Right lobe of liver (tissue), 6 donors: ENCODE results near the gene NKAIN2. TPM values are rescaled to one million over a fixed set of nuclear protein-coding genes. Genes with fewer than 3 reads are reported as not detected.

ENCODE experiments used
- ATAC-seq, 4 donors: fragments of 200-7000 bp; cut with Tn5 transposase; one replicate each; pipeline ENCODE4 v1.9.1; 2020; ENCODE audit warnings: mild to moderate bottlenecking in 4 of 4, moderate library complexity in 4 of 4
- DNase-seq, 3 donors: peaks; one replicate each; pipeline ENCODE4 v3.0.0-alpha.2; 2020
- H3K27ac ChIP-seq, 3 donors: fragments of 200-600 bp; one replicate each; pipeline ENCODE4 v1.8.0; 2022
- H3K27me3 ChIP-seq, 2 donors: fragments of 200-600 bp; one replicate each; pipeline ENCODE4 v1.8.0; 2022
- H3K36me3 ChIP-seq, 4 donors: fragments of 200-600 bp; sonication (generic) in 1 of 4; one replicate each; pipeline versions ENCODE4 v1.5.1 to v1.8.0; 2017 to 2022; ENCODE audit warnings: control low read depth in 1 of 4
- H3K4me1 ChIP-seq, 4 donors: fragments of 200-600 bp; sonication (generic) in 1 of 4; one replicate each; pipeline versions ENCODE4 v1.5.1 to v1.8.0; 2017 to 2022; ENCODE audit warnings: control low read depth in 1 of 4
- H3K4me3 ChIP-seq, 3 donors: fragments of 200-600 bp; one replicate each; pipeline ENCODE4 v1.8.0; 2022
- H3K9me3 ChIP-seq, 4 donors: fragments of 200-600 bp; sonication (generic) in 1 of 4; one replicate each; pipeline versions ENCODE4 v1.5.1 to v1.8.0; 2017 to 2022; ENCODE audit warnings: control low read depth in 1 of 4
- POLR2A ChIP-seq: fragments of 450-650 bp; IDR thresholded peaks from one replicate; pipeline ENCODE4 v1.6.1; 2017; ENCODE audit warnings: antibody characterized with exemption, mild to moderate bottlenecking
- WGBS: methylation state at CpG from one replicate; pipeline ENCODE4 v1.1.6; 2018; ENCODE audit warnings: low coverage, low lambda C conversion rate; ENCODE audit not compliant: insufficient coverage; ENCODE audit errors: missing lambda C conversion rate; 5-methylcytosine and 5-hydroxymethylcytosine counted together
- intact Hi-C, 2 donors: fragments of 100-400 bp; cut with DNase I; formaldehyde crosslinking; loops; one replicate each; pipeline versions ENCODE4 v1.11.2 to v1.14.1; 2022
- total RNA-seq, 6 experiments: library from RNA; depleted of rRNA in 2 of 6; stranded (reverse); fragments of >200 nt in 2 of 6; fragmentation: NEBNext Ultra II Directional in 3 of 6; extraction: Animal tissue kit (Norgen Biotek cat#: 25700) in 3 of 6; gene quantifications; one replicate each; pipeline versions ENCODE4 v1.1.0 to v1.2.4, GENCODE V29; 2016 to 2023
- TF ChIP-seq, protein P1 (sequence below), 4 donors: fragments of 200-600 bp in 3 of 4; fragments of 450-650 bp in 1 of 4; IDR thresholded peaks; one replicate each; pipeline versions ENCODE4 v1.5.1 to v1.8.0; 2016 to 2022; ENCODE audit warnings: antibody characterized with exemption in 4 of 4, mild to moderate bottlenecking in 2 of 4
- donor health status: DM: no; HTN: yes; CAD: no.
- donor health status: DM: no; HTN: no; CAD: no.
- donor health status: DM: no; HTN: no; CAD: no.
- donor health status: DM: no; HTN: yes; CAD: no.
- donor health status: DM: no; HTN: yes; CAD: no.

The NKAIN2 gene
- total RNA-seq, 6 experiments from 2014 or later = 0.16 to 0.28 TPM; not detected in 4

DNA sequence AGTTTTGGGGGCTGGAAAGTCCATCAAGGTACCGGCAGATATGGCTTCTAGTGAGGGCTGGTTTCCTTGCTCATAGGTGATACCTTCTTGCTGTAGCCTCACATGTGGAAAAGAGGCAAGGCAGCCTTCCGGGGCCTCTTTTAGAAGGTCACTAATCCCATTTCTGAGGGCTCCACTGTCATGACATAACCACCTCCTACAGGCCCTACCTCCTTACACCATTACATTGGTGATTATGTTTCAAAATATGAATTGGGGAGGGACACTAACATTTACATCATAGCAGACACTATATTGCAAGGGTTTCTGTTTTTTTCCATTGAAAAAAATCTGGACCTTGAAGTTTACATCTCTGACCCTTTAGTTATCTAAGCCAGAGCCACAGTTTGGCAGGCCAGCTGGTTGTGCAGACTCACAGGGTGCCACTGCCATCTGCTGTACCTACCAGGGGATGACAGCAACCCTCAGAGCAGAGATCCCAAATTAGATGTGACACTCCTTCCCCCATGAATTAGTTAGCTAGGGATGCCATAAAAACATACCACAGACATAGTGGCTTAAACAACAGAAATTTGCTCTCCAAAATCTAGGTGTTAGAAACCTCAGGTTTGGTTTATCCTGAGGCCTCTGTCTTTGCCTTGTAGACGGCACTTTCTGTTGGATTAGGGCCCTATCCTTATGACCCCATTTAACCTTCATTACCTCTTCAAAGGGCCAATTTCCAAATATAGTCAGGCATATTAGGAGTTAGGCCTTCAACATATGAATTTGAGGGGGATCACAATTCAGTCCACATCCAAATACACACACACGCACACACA, 992.2 kb downstream of the NKAIN2 start:
- Histone ChIP-seq H3K36me3 (no peaks in the 10 kb centered on the region), H3K9me3 (no peaks in the 10 kb centered on the region), H3K4me1 (no peaks in the 10 kb centered on the region), H3K27me3 (no peaks in the 10 kb centered on the region), H3K4me3 (no peak overlapping the region), H3K27ac (no peak overlapping the region)
- DNase-seq = peak in 1 of 3 donors; percentile 22
- ATAC-seq = peak; percentile 47 to 75 (median 68)
- intact Hi-C loops = no loop called here
- no peak for TF ChIP-seq POLR2A
- TF ChIP-seq, protein P1, sequence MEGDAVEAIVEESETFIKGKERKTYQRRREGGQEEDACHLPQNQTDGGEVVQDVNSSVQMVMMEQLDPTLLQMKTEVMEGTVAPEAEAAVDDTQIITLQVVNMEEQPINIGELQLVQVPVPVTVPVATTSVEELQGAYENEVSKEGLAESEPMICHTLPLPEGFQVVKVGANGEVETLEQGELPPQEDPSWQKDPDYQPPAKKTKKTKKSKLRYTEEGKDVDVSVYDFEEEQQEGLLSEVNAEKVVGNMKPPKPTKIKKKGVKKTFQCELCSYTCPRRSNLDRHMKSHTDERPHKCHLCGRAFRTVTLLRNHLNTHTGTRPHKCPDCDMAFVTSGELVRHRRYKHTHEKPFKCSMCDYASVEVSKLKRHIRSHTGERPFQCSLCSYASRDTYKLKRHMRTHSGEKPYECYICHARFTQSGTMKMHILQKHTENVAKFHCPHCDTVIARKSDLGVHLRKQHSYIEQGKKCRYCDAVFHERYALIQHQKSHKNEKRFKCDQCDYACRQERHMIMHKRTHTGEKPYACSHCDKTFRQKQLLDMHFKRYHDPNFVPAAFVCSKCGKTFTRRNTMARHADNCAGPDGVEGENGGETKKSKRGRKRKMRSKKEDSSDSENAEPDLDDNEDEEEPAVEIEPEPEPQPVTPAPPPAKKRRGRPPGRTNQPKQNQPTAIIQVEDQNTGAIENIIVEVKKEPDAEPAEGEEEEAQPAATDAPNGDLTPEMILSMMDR (IDR thresholded peaks at IDR 0.05) = peak; percentile 24 to 46 (median 30)
- WGBS = 89% methylated on average over 3 of the region's 4 CpGs

DNA sequence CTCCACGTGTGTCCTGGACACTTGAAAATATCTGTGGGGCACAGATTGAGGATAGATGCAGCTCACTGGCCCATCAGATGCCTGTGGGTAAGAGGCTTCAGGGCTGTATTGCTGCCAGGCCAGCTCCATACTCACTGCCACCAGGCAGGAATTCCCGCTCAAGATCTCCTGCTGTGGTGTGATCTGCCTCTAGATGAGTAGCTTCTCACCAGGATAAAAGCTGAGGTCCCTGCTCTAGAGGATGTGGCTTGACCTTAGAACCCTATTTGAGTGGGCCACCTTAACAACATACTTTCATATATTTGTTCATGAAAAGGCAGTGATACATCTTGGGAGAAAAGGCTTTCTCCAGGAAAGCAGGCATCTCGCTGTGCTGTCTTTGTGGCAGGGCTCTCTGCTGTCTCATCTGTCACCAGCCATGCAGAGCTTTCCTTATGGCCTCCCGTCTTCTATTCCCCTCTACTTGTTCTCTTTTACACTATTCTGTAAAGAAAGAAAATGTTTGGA, 992.9 kb downstream of the NKAIN2 start:
- Histone ChIP-seq H3K27me3 (no peaks in the 10 kb centered on the region), H3K4me3 (no peak overlapping the region), H3K27ac (no peak overlapping the region), H3K9me3 (no peaks in the 10 kb centered on the region), H3K36me3 (no peaks in the 10 kb centered on the region), H3K4me1 (no peaks in the 10 kb centered on the region)
- WGBS = 70% methylated on average over 2 of the region's 4 CpGs
- intact Hi-C loops = no loop called here
- TF ChIP-seq, protein P1 (IDR thresholded peaks at IDR 0.05) = no peak
- no peak for TF ChIP-seq POLR2A
- ATAC-seq (no peak), DNase-seq (no peak)

- intact Hi-C loops = no loop called here
- Histone ChIP-seq H3K4me3 (no peak overlapping the region), H3K36me3 (no peaks in the 10 kb centered on the region), H3K9me3 (no peaks in the 10 kb centered on the region), H3K27ac (no peak overlapping the region), H3K4me1 (no peaks in the 10 kb centered on the region), H3K27me3 (no peaks in the 10 kb centered on the region)
- TF ChIP-seq POLR2A = no peak
- TF ChIP-seq, protein P1 (IDR thresholded peaks at IDR 0.05) = no peak
- no peak for DNase-seq
- ATAC-seq = no peak
These were observed 993.6 kb downstream of the NKAIN2 start for GRCh38 chr6:124797224-124797623.

GRCh38 chr6:124798942-124799496, 995.4 kb downstream of the NKAIN2 start:
- Histone ChIP-seq H3K9me3 (no peaks in the 10 kb centered on the region), H3K27ac (no peak overlapping the region), H3K4me3 (no peak overlapping the region), H3K4me1 (no peaks in the 10 kb centered on the region), H3K36me3 (no peaks in the 10 kb centered on the region), H3K27me3 (no peaks in the 10 kb centered on the region)
- no peak for ATAC-seq
- TF ChIP-seq POLR2A = no peak
- TF ChIP-seq, protein P1 (IDR thresholded peaks at IDR 0.05) = no peak
- DNase-seq = no peak
- WGBS = 57% methylated on average over 3 of the region's 3 CpGs
- intact Hi-C loops = no loop called here
